ENCODE results near the gene C11orf97.
"Not testable (repeated sequence)": the region's sequence is repeated elsewhere in the genome, so short reads cannot be mapped to it uniquely, and the experiment has no call there.

The C11orf97 gene

GRCh38 chr11:94511932-94512781, at the start of gene C11orf97:
Gene C11orf97 (plus strand): TSS chr11:94512461. CDS start chr11:94512529, 68 bp downstream.
- peak; percentile 24 for DNase-seq

- DNase-seq, result no peak
These were observed 42.8 kb upstream of the C11orf97 start for GRCh38 chr11:94469416-94469815.

- DNase-seq, result no peak
These were observed 39.1 kb upstream of the C11orf97 start for GRCh38 chr11:94472916-94473799.

- DNase-seq, result no peak
These were observed 34.6 kb upstream of the C11orf97 start for GRCh38 chr11:94477624-94478023.

- DNase-seq, result no peak
These were observed 30.9 kb upstream of the C11orf97 start for GRCh38 chr11:94481342-94481741.

GRCh38 chr11:94486068-94486467, 26.2 kb upstream of the C11orf97 start:
- DNase-seq, result no peak

- DNase-seq, result peak; percentile 77
These were observed 18.8 kb upstream of the C11orf97 start, which contains the start of the genes ANKRD49 and MRE11 for GRCh38 chr11:94493281-94494125. Gene ANKRD49 (plus strand): TSS chr11:94493984. CDS start chr11:94496694, 2,710 bp downstream. Gene MRE11 (minus strand): TSS chr11:94493844. CDS start chr11:94492801, 1,043 bp downstream.

- no peak for DNase-seq
These were observed 18.1 kb upstream of the C11orf97 start for GRCh38 chr11:94494126-94494680.

GRCh38 chr11:94500181-94500580, 12.1 kb upstream of the C11orf97 start:
- no peak for DNase-seq

- DNase-seq, result no peak
These were observed 10.7 kb upstream of the C11orf97 start for GRCh38 chr11:94501522-94501921.

- peak; percentile 14 for DNase-seq
These were observed 7.5 kb upstream of the C11orf97 start for GRCh38 chr11:94504689-94505293.

- not testable (repeated sequence) for DNase-seq
These were observed 5.7 kb upstream of the C11orf97 start for GRCh38 chr11:94506513-94506912.

GRCh38 chr11:94507485-94507884, 4.8 kb upstream of the C11orf97 start:
- no peak for DNase-seq

- peak; percentile 62 for DNase-seq
These were observed 830 bp downstream of the C11orf97 start for GRCh38 chr11:94513091-94513490.

GRCh38 chr11:94515398-94515797, 3.1 kb downstream of the C11orf97 start:
- no peak for DNase-seq

GRCh38 chr11:94516725-94517124, 4.5 kb downstream of the C11orf97 start:
- DNase-seq, result no peak

- no peak for DNase-seq
These were observed 6.0 kb downstream of the C11orf97 start for GRCh38 chr11:94518300-94518699.

GRCh38 chr11:94519478-94520084, 7.3 kb downstream of the C11orf97 start:
- peak; percentile 33 for DNase-seq

GRCh38 chr11:94521684-94522083, 9.4 kb downstream of the C11orf97 start:
- no peak for DNase-seq

GRCh38 chr11:94524341-94524740, 12.1 kb downstream of the C11orf97 start:
- DNase-seq, result no peak
